ENCODE results near the gene PUM1. TPM values are rescaled to one million over a fixed set of nuclear protein-coding genes. Genes with fewer than 3 reads are reported as not detected.

The PUM1 gene
- total RNA-seq, 1 experiment from 2014 or later = 109 TPM

DNA sequence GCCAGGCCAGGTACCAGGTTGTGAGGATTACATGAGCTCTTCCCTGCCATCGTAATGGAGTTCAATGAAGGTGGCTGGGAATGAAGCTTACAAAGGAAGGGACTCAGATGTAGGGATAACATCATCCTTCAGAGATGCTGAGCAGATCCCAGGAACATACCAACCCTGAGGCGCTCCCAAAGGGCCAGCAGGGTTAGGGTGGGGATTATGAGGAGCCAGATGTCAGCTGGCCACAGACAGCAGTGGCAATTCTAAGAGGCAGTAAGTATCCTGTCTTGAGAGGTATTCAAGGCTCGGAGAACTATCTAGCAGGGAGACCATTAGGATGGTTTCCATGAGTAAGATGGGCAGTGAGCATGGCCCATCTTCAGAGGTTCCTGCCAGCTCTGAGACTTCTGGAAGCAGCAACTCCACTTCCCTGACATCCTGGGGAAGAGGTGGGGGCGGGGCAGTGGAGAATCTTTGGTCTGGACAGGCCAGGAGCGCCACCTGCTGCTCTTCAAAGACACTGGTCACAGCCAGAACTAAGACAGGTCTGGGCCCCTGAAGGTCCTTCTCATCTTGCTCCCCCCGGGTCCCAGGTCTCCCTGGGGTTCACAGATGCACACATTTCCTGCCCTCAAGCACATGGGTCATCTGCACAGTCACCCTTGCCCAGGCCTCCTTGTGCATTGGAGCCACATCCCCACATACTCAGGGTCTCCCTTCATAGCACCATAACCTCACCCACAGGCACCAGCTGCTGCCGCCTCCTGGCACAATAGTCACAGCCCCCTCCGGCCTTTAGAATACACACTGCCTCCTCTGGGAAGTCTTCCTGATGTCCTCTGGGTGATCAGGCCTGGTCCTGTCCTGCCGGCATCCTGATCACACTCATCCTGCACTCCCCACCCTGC lies 154.2 kb downstream of the PUM1 start:
- in situ Hi-C loops (cut with HindIII; ENCODE audit: low pct_unique_long_range_greater_than_20kb, low sequenced_read_pairs) = loop anchor here (25.0 kb wide), 1 partner anchor 99 kb away; no protein-coding TSS in a partner anchor
- TF ChIP-seq POLR2AphosphoS5 (IDR thresholded peaks at IDR 0.05; ENCODE audit: low read depth, low read length) = no peak
- TF ChIP-seq SIN3A (IDR thresholded peaks at IDR 0.05; ENCODE audit: borderline replicate concordance, insufficient read depth, low read depth, low read length) = no peak
- TF ChIP-seq, protein P1, sequence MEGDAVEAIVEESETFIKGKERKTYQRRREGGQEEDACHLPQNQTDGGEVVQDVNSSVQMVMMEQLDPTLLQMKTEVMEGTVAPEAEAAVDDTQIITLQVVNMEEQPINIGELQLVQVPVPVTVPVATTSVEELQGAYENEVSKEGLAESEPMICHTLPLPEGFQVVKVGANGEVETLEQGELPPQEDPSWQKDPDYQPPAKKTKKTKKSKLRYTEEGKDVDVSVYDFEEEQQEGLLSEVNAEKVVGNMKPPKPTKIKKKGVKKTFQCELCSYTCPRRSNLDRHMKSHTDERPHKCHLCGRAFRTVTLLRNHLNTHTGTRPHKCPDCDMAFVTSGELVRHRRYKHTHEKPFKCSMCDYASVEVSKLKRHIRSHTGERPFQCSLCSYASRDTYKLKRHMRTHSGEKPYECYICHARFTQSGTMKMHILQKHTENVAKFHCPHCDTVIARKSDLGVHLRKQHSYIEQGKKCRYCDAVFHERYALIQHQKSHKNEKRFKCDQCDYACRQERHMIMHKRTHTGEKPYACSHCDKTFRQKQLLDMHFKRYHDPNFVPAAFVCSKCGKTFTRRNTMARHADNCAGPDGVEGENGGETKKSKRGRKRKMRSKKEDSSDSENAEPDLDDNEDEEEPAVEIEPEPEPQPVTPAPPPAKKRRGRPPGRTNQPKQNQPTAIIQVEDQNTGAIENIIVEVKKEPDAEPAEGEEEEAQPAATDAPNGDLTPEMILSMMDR (IDR thresholded peaks at IDR 0.05) = peak; percentile 93
- Histone ChIP-seq H3K27me3 (ENCODE audit: control insufficient read depth, insufficient read depth, low read length) (no peaks in the 10 kb centered on the region), H3K27ac (ENCODE audit: low read length) (no peak overlapping the region), H3K9me3 (ENCODE audit: control insufficient read depth, insufficient read depth, low read depth, low read length) (no peaks in the 10 kb centered on the region), H3K4me3 (ENCODE audit: low read depth in 2 of 2, low read length in 2 of 2) (no peak overlapping the region), H3K4me1 (ENCODE audit: control insufficient read depth, insufficient read depth, low read length) (peaks cover 10% of the 10 kb centered on the region), H3K36me3 (ENCODE audit: control insufficient read depth, insufficient read depth, low read length) (no peaks in the 10 kb centered on the region)
- POLR2A ChIA-PET = interaction anchor here (0.6 kb wide), 1 partner anchor 109 kb away, joined by 3 read pairs; no protein-coding TSS in a partner anchor
- CTCF ChIA-PET = interaction anchor here (0.5 to 4.2 kb wide), 14 partner anchors 26 to 640 kb away, joined by 3 to 71 read pairs (median 4); no protein-coding TSS in a partner anchor
- ATAC-seq (peak; percentile 79), DNase-seq (ENCODE audit: low read depth, low spot score) (peak; percentile 53)
- intact Hi-C loops (cut with micrococcal nuclease; ENCODE audit: unreplicated experiment) = loop anchor here (1.0 to 5.0 kb wide), 3 partner anchors 110 to 189 kb away; partner anchors contain the start of gene MATN1
- BruUV-seq (replicated peaks) = no TSS peak

DNA sequence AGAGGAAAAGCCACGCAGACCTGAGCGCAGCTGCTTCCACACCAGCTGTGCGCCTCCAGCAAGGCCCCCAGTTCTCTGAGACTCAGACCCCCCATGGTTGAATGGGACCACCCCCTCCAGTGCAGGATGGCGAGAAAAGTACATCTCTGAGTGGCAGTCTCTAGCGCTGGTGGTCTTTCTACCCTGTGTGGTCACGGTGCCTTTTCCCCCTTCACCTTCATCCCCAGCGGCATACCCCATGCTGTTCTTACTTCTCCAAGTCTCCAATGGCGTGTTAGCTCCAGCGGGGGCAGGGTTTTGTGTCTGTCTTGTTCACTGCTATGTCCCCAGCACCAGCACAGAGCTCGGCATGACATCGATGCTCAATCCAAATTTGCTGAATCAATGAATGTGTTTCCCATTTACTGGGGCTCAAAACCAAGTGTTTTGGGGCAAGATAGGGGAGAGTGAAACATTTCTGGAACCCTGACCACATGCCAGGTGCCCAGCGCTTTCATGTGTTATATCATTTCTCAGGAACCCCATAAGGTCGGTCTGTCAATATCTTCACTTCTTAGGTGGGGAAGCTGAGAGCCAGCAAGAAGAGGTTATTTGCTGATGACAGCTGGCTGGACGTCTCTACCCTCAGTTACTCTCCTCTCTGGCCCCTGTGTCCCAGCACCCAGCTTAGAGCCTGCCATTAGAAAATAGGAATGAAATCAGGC lies 156.0 kb downstream of the PUM1 start:
- ATAC-seq = no peak
- H3K27ac ChIP-seq (ENCODE audit: low read length) = no peak overlapping the region
- TF ChIP-seq, protein P1 (IDR thresholded peaks at IDR 0.05) = no peak
- TF ChIP-seq POLR2AphosphoS5 (IDR thresholded peaks at IDR 0.05; ENCODE audit: low read depth, low read length) = no peak
- TF ChIP-seq, protein P2, sequence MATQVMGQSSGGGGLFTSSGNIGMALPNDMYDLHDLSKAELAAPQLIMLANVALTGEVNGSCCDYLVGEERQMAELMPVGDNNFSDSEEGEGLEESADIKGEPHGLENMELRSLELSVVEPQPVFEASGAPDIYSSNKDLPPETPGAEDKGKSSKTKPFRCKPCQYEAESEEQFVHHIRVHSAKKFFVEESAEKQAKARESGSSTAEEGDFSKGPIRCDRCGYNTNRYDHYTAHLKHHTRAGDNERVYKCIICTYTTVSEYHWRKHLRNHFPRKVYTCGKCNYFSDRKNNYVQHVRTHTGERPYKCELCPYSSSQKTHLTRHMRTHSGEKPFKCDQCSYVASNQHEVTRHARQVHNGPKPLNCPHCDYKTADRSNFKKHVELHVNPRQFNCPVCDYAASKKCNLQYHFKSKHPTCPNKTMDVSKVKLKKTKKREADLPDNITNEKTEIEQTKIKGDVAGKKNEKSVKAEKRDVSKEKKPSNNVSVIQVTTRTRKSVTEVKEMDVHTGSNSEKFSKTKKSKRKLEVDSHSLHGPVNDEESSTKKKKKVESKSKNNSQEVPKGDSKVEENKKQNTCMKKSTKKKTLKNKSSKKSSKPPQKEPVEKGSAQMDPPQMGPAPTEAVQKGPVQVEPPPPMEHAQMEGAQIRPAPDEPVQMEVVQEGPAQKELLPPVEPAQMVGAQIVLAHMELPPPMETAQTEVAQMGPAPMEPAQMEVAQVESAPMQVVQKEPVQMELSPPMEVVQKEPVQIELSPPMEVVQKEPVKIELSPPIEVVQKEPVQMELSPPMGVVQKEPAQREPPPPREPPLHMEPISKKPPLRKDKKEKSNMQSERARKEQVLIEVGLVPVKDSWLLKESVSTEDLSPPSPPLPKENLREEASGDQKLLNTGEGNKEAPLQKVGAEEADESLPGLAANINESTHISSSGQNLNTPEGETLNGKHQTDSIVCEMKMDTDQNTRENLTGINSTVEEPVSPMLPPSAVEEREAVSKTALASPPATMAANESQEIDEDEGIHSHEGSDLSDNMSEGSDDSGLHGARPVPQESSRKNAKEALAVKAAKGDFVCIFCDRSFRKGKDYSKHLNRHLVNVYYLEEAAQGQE (IDR thresholded peaks at IDR 0.05; ENCODE audit: insufficient read depth in 1 of 2, low read depth in 2 of 2, low read length in 1 of 2) = no peak
- no peak for TF ChIP-seq SIN3A (IDR thresholded peaks at IDR 0.05; ENCODE audit: borderline replicate concordance, insufficient read depth, low read depth, low read length)
- no peak for TF ChIP-seq TCF7L2 (IDR thresholded peaks at IDR 0.05; ENCODE audit: low read depth, low read length)
- peaks cover 10% of the 10 kb centered on the region for H3K4me1 ChIP-seq (ENCODE audit: control insufficient read depth, insufficient read depth, low read length)
- intact Hi-C loops (cut with micrococcal nuclease; ENCODE audit: unreplicated experiment) (loop anchor here (5.0 kb wide), 1 partner anchor 187 kb away; the partner anchor contains the start of gene MATN1), in situ Hi-C loops (cut with HindIII; ENCODE audit: low pct_unique_long_range_greater_than_20kb, low sequenced_read_pairs) (loop anchor here (25.0 kb wide), 1 partner anchor 97 kb away; no protein-coding TSS in a partner anchor)
- H3K4me3 ChIP-seq (ENCODE audit: low read depth in 2 of 2, low read length in 2 of 2) = peak overlapping the region; percentile 49 to 59; a peak in 3 of 4 replicates
- no peaks in the 10 kb centered on the region for H3K9me3 ChIP-seq (ENCODE audit: control insufficient read depth, insufficient read depth, low read depth, low read length)
- H3K27me3 ChIP-seq (ENCODE audit: control insufficient read depth, insufficient read depth, low read length) = no peaks in the 10 kb centered on the region
- ChIA-PET CTCF (interaction anchor here (0.7 to 4.2 kb wide), 3 partner anchors 108 to 851 kb away, joined by 8 to 71 read pairs (median 9); no protein-coding TSS in a partner anchor), POLR2A (interaction anchor here (0.6 kb wide), 1 partner anchor 182 kb away, joined by 6 read pairs; no protein-coding TSS in a partner anchor)
- no peaks in the 10 kb centered on the region for H3K36me3 ChIP-seq (ENCODE audit: control insufficient read depth, insufficient read depth, low read length)
- BruUV-seq (replicated peaks) = no TSS peak
- DNase-seq (ENCODE audit: low read depth, low spot score) = no peak

Measured in Panc1 (cell line).